ENCODE data around the gene PNPO. TPM values are rescaled to one million over a fixed set of nuclear protein-coding genes. Genes with fewer than 3 reads are reported as not detected.

PNPO gene
- total and polyA plus RNA-seq, 2 of the 13 experiments (the other 11 are each of a cell fraction or from before 2014, with no cell fraction given), result 47.9 to 63.3 TPM

GRCh38 chr17:47914306-47914948 is 26.9 kb upstream of the PNPO start (continued):
- no peak for TF ChIP-seq PLSCR1 (CRISPR knock-in tag; IDR thresholded peaks at IDR 0.05; ENCODE audit: borderline replicate concordance)
- TF ChIP-seq ZBTB10 (CRISPR knock-in tag; IDR thresholded peaks at IDR 0.05; ENCODE audit: borderline replicate concordance), result no peak
- TF ChIP-seq FOSL2 (CRISPR knock-in tag; IDR thresholded peaks at IDR 0.05), result no peak

- H3K27me3 ChIP-seq (ENCODE audit: control insufficient read depth in 1 of 2, insufficient read depth in 2 of 2, low read length in 2 of 2), result no peaks in the 10 kb centered on the region
- FAIRE-seq (no peak), ATAC-seq (no peak), DNase-seq (ENCODE audit: low spot score) (no peak)
- CTCF ChIA-PET (ENCODE audit: low intra/inter-chr PET ratio, low total read pairs), result no interaction called here
- H3K4me1 ChIP-seq (ENCODE audit: insufficient read depth, low read length), result peaks cover 7% of the 10 kb centered on the region
- POLR2A ChIA-PET, result no interaction called here
- no peaks in the 10 kb centered on the region for H3K9me3 ChIP-seq (ENCODE audit: low read length)
- no peak overlapping the region for H3K27ac ChIP-seq (ENCODE audit: extremely low read length, insufficient read depth, low read length)
- in situ Hi-C loops (cut with HindIII; ENCODE audit: extremely low pct_ligation_motif_present, low pct_unique_long_range_greater_than_20kb) (no loop called here), intact Hi-C loops (cut with micrococcal nuclease; ENCODE audit: unreplicated experiment) (no loop called here)
- H3K4me3 ChIP-seq (replicated peaks in 1 of 3; ENCODE audit: insufficient read depth in 1 of 3, low read depth in 2 of 3, low read length in 3 of 3), result no peak overlapping the region
- H2AFZ ChIP-seq (ENCODE audit: low read length), result no peak overlapping the region
- H3K9ac ChIP-seq (ENCODE audit: insufficient read depth, low read depth, low read length), result no peak overlapping the region
- H3K36me3 ChIP-seq (replicated peaks in 1 of 2; ENCODE audit: control insufficient read depth in 1 of 2, insufficient read depth in 2 of 2, low read length in 2 of 2), result peaks cover 8 to 20% of the 10 kb centered on the region in 2 experiments; a peak in 3 of 5 replicates
- BruUV-seq (replicated peaks), result no TSS peak
- WGBS (ENCODE audit: low lambda C conversion rate), result 95% methylated on average over 12 of the region's 12 CpGs
- no peak overlapping the region for H3K4me2 ChIP-seq (ENCODE audit: low read depth, low read length)
- no peaks in the 10 kb centered on the region for H4K20me1 ChIP-seq (ENCODE audit: insufficient read depth, low read length)
- H3K79me2 ChIP-seq (ENCODE audit: insufficient read depth, low read length), result no peaks in the 10 kb centered on the region
- TF ChIP-seq ZSCAN5A (CRISPR knock-in tag; IDR thresholded peaks at IDR 0.05; ENCODE audit: borderline replicate concordance), result no peak
- TF ChIP-seq MBD4 (IDR thresholded peaks at IDR 0.05; ENCODE audit: borderline replicate concordance, low read length), result no peak
- TF ChIP-seq GABPB1 (CRISPR knock-in tag; IDR thresholded peaks at IDR 0.05), result no peak
- TF ChIP-seq KIAA2018 (CRISPR knock-in tag; IDR thresholded peaks at IDR 0.05; ENCODE audit: borderline replicate concordance), result no peak
Observed at GRCh38 chr17:47915776-47916398, 25.5 kb upstream of the PNPO start.
